GM10847 (cell line): ENCODE data around the gene SNTB2.

Source experiments
- POLR2A ChIP-seq: IDR thresholded peaks from 2 replicates; pipeline ENCODE4 v1.6.1; 2011; ENCODE audit not compliant: insufficient read length; ENCODE audit errors: extremely low read depth

SNTB2 gene

DNA sequence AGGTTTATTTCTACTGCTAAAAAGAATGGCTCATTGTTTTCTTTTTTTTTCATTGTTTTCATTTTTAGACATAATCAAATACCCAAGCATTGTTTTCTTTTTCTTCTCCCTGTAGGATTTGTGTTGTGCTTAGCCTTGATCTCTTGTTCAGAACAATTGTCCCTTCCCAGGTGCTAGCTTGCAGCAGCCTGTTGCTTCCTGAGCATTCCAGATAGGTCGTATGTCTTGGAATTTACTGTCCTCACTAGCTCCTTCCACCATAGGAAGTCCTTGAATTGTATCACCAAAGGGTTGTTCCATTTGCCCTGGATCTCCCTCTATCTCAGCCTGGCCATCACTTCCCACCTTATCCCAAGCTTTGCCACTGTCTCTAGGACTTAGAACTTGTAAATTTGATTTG is 114.2 kb downstream of the SNTB2 start:
- TF ChIP-seq POLR2A: no peak

DNA sequence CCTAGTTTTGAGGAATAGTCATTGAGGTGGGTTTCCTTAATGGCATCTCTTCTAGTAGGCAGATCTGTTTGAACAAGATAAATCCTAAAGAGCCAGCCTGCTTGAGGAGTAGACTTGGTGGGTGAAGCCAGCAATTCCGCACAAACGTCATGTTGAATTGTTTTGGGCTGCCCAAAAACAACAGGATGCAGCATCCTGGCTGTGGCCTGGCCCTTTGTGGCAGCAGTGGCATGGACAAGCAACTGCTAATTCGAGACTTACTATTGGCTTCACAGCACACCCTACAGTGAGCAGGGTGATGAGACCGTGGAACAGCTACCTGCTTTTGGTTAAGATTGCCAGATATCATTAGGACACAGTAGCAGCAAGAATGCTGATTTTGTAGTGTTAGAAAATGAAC is 114.9 kb downstream of the SNTB2 start:
- TF ChIP-seq POLR2A: no peak

DNA sequence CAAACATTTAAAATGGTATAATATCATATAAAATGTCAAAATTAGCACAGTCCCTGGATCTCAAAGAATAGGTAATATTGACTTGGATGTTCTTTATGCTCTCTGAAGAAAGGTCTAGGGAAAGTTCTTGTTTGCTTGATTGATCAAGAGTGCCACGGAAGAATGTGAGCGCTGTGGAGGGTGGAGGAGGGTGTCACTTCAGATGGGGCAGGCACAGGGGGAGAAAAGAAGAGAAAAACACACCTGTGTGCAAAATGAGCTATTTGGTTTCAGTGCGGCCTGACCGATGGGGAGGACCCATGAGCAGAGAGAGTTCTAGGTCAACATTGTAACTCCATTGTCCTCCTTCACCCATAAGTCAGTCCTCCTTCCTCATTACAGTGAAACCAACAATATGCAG is 115.3 kb downstream of the SNTB2 start:
- TF ChIP-seq POLR2A: no peak

DNA sequence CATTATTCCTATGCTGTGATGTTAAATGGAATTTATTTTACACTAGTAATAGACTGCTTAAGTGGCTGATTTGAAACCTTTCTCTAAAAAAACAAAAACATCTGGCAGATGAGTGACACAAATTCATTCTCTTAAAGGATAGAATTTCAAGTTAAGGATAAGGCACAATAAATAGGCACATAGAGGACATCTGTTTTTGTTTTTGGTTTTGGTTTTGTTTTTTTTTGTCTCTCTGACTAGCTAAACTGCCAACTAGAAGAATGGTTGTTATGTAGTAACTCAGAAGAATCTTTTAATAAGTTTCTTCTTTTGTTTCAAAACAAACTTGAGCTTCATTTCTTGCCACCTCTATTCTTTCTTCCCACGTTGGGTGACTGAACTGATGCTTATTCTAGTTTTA is 119.1 kb downstream of the SNTB2 start:
- no peak for TF ChIP-seq POLR2A

DNA sequence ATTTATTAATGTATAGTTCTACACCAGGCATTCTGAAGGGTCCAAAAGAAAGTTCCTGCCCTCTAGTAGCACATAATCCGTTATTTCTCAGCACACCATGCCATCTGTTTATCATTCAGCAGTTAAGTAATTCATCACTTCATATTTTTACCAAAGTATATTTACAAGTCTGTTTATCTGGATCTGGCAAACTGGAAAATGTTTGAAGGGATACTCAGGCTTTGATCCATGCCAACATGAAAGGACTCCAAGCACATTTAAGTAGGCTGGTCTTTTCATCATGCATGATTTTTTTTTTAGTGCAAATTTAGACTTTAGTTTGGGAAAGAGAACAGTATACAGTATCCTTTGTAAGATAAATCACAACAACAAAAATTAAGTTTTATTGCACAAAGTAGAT is 120.1 kb downstream of the SNTB2 start:
- TF ChIP-seq POLR2A: no peak

DNA sequence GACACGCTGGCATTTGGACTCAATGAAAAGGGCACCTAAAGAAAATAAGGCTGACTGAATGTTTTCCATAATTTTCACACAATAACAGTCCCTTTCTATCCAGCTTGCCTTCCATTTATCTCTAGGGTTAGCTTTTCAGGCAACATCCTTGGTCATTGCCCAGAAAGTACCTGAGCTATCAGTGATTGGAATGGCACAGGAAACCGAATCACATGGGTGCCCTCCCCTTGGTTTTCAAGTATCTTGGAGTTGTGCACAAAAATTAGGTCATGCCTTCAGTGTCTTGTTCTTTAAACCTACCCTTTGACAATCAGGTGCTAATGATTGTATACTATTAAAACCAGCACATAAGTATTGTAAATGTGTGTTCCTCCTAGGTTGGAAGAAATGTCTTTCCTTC is 120.9 kb downstream of the SNTB2 start:
- TF ChIP-seq POLR2A: no peak

DNA sequence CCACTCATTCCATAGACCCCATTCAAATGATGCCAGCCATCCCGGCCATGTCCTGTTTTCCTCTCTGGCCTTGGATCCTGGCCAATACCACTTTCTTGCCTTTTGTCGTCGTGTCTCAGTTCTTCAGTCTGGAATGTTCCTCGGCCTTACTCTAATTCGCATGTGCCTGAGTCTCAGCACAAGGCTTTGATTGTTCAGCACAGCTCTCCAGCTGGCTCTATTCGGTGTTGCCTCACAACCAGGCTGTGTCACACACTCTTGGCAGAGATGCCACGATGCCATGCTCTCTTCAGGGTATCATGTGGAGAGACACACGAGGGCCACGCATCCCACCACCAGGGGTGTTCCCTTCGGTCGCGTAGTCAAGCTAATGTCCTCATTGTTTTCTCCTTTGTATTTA is 122.4 kb downstream of the SNTB2 start:
- no peak for TF ChIP-seq POLR2A

DNA sequence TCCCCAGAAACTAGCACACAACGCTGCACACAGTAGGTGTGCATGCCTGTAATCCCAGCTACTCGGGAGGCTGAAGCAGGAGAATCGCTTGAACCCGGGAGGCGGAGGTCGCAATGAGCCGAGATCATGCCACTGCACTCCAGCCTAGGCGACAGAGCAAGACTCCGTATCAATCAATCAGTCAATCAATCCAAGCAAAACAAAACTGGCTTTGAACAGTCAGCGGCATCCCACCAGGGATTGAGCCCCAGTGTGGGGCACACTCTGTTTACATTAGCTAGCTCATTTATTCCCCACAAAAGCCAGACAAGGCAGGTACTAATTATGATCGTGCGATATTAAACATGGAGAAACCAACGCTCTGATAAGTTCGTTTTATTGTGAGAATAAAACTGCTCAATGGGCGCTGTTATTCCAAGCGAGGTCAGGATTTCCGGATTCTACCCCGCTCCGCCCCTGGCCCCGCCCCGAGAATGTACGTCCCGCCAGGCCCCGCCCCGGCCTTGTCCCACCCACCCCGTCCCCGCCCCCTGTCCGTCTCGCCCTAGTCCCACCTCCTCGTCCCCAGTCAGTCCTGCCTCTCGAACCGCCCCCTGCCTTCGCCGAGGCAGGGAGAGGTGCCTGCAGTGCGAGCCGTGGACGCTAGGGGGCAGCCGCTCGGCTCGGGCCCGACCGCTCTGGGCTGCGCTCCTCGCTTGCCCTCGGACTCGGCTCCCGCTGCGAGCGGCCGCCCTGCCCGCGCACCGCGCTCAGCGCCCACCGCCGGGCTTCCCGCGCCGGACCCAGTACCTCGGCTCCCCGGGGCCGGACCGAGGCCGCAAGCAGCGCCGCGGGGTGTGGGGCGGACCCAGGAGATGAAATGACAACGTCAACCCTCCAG is 123.9 kb downstream of the SNTB2 start, which contains the start of gene VPS4A:
Gene VPS4A, plus strand, starts transcription at position 698 of the 880 bp plus-strand sequence. Its CDS starts 162 bp downstream, at position 860.
- TF ChIP-seq POLR2A: peak; percentile 69

DNA sequence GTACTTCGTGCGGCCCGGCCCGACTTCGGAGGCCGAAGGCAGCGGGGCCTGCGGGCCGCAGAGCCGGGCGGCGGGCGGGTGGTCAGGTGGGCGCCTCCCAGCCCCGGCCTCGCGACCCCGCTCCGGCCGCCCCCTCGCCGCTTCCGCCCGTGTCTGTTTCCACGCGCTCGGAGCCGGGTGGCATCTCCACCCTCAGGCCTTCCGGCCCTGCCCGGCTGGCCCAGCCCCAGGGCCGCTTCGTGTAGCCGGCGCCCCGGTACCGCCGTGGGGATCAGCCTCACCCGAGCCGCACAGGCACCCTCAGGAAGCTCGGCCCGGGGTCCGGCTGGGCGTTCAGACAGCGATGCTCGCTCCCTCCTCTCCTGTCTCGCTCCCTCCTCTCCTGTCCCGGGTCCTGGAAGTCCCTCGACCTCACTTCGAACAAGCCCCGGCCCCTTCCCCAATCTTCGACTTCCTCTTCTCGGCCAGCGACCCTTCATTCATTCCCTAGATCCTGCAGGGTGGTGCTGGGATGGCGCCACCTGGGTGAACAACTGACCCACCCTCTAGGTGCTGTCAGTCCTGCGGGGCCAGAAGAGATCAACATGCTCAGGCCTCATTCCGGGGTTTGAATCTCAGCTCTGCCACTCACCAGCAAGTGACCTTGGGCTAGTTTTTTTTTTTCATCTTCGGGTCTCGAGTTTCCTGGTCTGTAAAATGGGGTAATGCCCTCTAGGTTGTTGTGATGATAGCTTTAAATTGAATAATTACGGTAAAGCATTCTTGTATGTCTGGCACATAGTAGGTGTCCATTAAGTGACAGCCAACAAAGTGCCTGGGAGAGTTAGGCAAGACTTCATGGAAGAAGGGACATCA is 124.8 kb downstream of the SNTB2 start:
- no peak for TF ChIP-seq POLR2A

DNA sequence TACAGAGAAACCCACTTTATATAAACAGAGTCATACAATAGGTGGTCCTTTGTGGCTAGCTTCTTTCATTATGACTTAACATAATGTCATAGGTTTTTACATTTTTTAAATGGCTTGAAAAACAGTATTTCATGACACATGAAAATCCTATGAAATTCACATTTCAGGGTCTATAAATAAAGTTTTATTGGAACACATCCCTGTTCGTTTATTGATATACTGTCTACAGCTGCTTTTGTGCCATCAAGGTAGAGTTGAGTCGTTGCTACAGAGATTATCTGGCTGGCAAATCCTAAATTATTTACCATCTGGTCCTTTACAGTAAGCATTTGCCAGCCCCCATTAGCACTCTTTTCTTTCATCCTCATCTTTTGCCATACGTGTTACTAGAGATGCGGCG is 126.5 kb downstream of the SNTB2 start:
- TF ChIP-seq POLR2A: no peak

DNA sequence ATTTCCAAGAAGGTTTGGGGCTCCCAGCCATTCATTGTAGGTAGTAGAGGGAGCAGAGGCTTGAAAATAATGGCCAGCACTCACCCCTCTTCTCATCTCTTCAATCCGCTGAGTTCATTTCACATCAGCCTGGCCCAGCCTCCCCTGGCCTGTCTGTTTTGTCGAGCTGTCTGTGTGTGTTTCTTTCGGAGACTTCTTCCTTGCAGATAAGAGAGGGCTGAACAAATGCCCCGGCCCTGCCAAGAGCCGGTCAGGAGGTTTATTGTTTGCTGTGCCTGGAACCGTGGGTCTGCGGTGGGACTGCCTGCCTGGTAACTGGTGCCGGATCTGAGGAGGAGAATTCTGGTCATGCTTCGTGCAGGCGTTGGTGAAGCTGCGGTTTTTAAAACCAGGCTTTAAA is 127.6 kb downstream of the SNTB2 start:
- TF ChIP-seq POLR2A: no peak

DNA sequence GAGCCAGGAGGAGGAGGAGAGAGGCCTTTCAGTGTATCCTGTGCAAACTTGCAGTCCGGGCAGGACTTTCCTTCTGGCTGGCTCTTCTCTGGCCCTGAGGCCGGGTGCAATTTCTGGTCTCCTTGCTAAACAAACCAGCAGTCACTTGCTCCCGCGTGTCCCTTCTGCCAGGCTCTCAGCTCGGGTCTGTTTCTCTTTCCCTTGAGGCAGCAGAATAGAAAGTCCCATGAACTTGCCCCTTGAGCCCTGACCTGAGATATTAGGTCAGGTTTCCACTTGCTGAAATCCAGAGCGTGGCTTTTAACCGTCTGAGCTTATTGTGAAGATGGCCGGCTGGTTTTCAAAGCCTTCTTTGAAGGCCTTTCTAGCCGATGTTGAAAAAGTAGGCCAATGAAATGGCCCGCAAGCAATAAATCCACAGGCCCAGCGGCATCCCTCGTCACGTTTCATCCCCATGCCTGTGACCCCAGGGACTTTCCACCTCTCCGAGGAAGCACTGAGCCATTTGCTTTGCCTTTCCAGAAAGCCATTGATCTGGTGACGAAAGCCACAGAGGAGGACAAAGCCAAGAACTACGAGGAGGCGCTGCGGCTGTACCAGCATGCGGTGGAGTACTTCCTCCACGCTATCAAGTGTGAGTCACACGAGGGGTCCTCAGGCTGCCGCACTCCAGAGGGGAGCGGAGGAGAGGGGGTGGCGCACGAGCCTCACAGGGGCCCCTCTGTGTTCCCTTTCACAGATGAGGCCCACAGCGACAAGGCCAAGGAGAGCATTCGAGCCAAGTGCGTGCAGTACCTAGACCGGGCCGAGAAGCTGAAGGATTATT is 128.7 kb downstream of the SNTB2 start:
- TF ChIP-seq POLR2A: no peak

DNA sequence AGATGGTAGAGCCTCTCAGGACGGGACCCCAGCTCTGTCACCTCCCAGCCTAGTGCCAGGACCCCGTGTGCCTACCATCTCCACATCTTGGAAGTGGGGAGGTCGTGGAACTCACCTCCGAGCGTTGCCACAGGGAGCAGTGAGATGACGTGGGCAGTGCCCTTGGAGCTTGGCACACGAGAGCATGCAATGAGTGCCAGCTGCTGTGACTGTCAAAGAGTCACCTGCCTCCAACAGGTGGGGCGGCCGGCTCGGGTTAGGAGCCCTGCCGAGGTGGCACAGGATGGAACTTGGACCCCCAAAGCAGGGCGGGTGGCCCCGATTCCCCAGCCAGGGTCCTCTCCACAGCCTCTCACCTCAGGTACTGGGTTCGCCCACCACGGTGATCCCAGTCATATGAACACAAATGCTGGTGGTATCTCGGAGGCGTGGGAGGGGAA is 129.7 kb downstream of the SNTB2 start:
- no peak for TF ChIP-seq POLR2A

DNA sequence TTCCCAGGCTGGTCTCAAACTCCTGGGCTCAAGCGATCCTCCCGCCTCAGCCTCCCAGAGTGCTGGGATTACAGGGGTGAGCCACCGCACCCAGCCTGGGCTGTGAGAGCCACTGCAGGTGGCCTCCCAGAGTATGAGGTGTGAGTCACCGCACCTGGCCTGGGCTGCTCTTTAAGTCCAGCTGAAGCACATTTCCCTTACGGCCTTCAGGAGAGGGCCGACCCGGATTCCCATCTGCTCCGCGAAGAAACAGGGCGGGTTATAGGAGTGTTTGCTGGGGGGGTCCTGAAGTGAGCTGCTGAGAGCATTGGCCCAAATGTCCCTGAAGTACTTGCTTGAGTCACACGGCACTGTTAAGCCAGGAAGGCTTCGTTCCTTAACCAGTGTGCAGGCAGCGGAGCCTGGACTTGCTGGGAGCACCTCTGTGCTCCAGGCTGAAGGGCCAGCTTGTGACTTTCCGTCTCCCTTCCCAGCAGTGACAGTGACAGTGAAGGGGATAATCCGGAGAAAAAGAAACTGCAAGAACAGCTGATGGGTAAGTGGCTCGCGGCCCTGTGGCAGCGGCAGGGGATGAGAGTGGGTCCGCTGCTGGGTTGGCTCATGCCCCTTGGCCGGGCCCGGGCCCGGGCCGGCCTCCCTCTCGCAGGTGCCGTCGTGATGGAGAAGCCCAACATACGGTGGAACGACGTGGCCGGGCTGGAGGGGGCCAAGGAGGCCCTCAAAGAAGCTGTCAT is 131.4 kb downstream of the SNTB2 start:
- no peak for TF ChIP-seq POLR2A
